Brain pericyte (primary cell): ENCODE measurements around the gene MATK.

Experiments
- DNase-seq: peaks from one replicate; pipeline ENCODE4 v3.0.0-alpha.2; 2012; ENCODE audit warnings: low read depth, low spot score

The MATK gene, protein sequence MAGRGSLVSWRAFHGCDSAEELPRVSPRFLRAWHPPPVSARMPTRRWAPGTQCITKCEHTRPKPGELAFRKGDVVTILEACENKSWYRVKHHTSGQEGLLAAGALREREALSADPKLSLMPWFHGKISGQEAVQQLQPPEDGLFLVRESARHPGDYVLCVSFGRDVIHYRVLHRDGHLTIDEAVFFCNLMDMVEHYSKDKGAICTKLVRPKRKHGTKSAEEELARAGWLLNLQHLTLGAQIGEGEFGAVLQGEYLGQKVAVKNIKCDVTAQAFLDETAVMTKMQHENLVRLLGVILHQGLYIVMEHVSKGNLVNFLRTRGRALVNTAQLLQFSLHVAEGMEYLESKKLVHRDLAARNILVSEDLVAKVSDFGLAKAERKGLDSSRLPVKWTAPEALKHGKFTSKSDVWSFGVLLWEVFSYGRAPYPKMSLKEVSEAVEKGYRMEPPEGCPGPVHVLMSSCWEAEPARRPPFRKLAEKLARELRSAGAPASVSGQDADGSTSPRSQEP

DNA sequence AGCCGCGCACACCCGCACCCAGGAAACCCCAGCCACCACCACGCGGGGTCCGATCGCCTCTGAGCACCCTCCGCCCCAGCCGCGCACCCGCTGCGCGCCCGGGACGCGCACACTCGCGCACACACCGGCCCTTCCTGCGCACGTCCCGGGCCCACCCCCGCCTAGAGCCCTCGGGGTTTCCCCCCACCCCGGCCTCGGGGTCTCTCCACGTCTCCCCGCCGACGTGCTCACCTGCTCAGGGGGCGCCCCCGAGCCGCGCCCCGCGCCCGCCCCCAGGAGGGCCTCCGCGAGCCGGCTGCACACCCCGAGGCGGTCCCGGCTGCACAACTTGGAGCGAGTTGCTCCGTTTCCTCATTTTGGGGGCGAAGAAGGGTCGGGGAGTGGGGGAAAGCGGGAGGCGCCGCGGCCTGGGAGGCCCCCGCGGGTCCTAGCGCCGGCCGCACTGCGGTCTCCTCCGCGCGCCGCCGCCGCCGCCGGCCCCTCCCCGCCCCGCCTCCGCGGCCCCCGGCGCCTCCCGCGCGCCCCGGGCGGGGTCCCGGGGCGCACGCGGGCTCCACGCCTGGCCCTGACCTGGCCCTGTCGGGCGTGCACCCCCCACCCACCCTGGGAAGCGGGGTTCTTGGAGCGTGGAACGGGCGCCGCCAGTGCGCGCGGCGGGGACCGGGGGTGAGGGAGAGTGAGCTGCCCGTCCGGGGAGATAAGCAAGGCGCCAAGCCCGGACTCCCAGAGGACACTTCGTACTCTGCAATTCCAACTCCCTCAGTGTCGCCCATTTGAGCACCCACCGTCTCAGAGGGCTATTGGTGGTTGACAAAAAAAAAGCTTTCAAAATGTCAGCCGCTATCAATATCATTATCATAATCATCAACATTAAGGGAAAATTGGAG is at the start of gene MATK:
TSS of gene MATK (minus strand) at position 444 of the 887 bp plus-strand sequence. CDS start 1,246 bp downstream, outside the sequence.
- DNase-seq: no peak

DNA sequence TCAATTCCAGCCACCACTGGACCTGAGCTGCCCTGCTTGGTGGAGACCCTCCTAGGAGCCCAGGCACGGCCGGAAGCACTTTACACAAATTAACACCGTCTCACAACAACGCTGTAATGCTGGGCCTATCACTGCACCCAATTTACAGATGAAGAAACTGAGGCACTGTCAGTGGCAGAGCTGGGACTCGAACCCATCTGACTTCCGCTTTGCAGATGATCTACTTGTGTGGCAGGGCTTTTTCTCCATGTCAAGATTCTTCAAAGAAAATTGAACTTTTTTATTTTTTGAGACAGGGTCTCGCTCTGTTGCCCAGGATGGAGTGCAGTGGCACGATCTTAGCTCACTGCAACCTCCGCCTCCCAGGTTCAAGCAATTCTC is 48.9 kb upstream of the MATK start:
- DNase-seq: no peak

DNA sequence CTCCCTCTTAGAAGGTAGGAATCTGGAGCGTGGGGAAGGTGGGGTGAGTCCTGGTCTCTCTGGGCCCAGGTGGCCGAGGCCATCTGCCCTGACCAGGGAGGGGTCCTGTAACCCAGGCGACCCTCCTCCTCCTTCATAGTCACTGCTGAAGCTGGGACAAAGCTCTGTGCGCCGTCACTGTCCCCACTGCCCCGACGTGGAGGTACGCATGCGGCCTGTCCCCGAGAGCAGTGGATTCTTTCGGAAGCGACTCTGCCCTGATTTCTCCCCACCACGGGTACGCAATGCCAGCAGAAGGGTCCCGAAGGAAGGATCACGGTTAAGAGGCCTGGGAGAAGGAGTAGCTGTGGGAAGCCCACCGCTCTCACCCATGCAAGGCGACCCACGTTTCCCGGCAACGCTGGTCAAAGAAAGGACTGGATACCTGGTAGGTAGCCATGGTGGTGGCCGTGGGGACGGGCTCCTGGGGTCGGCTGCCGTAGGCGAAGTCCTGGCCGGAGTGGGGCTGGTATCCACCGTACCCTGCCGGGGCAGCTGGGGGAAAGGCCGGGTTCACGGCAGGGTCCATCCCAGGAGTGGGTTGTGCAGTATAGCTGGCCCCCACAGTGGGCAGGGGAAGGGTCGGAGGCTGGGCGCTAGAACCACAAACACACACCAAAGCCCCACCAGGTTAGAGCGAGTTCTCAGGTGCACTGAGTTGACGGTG is 48.3 kb upstream of the MATK start:
- no peak for DNase-seq

DNA sequence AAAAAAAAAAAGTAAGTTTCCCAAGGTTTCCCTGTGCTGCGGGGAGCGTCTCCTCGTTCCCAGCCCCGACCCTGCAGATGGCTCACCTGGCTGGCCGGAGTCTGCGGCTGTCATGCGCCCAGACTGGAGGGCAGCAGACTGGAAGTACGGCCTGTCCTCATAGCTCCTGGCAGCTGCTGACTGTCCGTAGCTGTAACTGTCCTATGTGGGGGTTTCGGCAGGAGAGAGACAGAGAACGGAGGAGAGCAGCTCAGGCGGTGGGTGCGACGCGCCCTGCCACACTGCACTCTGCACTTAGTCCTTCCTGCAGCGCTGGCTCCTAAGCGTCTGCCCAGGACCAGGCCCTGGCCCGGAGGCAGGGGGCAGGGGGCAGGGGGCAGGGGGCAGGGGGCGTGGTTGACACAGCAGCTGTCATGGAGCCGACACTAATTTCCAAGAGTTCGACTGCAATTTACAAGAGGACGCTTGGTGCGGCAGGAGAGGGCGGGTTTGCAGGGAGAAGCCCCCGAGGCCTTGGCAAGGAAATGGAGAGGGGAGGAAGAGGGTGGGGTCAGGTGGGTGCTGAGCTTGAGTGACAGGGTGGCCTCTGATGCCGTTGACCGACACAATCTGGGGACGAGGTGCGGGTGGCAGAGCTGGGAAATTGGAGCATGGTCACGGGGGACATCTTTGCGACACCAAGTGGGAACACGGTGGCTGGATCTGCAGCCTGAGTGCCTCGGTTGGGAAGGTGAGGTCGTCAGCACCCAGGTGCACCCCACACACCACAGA is 47.6 kb upstream of the MATK start:
- DNase-seq: no peak

DNA sequence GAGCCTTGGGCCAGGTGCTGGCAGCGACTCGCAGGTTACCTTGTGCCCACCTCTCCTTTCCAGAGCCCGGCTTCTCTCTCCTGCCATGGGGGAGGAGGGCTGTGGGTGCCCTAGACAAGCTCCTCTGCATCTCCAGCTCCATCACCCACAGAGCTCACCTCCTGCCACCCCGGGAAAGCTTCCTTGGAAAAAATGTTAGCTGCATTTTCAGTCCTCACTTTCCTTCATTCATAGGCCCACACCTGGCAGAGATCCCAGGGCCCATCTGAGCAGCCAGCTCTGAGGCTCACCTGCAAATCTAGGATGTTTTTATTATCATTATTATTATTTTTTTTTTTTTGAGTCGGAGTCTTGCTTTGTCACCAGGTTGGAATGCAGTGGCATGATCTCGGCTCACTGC is 45.8 kb upstream of the MATK start:
- no peak for DNase-seq

DNA sequence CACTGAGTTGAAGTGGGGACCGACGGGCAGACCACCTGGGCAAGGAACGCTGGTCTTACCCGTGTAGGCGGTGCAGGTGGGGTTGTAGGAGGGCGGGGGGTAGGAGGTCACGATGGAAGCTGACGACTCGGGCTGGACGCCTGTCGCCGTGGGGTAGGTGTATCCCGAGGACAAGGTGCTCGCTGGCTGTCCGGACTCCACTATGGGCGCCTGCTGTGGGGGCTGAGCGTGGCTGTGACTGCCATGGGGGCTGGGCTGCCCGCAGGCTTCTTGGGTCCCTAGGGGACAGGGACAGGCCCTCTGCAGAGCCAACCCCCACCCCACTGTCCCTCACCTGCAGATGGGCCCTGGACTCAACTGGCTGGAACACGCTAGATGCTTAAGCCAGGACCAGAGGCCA is 45.4 kb upstream of the MATK start:
- no peak for DNase-seq

DNA sequence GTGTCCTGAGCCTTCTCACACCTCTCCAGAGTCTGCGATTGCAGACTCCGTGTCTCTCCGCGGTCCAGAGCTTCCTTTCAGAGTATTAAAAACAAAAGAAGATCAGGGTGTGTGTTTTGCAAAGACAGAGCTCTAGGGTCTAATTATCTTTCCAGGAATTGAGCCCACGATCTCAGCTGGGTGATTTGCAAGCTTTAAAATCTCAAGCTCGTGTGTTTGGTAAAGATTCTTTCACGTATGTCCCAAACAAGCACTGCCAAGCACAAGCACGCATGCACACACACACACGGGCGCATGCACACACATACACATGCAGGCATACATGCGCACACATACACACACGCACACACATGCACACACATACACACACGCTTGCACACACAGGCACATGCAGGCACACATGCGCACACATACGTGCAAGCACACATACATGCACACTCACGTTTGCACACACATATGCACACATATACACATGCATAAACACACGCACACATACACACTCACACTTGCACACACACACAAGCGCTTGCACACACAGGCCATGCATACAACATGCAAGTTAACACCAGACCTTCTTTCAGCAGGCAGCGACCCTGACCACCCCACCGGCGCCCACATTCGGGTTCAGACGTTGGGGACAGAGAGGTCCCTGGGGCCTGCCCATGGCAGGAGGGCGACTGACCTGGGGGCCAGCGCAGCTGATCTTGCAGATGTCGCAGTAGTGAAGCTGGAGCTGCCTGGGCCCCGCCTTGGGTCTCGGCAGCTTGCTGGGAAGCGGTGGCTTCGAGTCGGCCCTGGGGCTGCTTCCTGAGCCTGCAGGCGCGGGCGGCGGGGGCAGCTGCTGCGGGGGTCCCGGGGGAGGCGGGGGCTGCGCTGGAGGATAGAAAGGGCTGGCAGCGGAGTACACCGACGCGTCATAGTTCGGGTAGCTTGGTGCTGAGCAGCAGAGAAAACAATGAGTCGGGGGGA is 44.7 kb upstream of the MATK start:
- no peak for DNase-seq

DNA sequence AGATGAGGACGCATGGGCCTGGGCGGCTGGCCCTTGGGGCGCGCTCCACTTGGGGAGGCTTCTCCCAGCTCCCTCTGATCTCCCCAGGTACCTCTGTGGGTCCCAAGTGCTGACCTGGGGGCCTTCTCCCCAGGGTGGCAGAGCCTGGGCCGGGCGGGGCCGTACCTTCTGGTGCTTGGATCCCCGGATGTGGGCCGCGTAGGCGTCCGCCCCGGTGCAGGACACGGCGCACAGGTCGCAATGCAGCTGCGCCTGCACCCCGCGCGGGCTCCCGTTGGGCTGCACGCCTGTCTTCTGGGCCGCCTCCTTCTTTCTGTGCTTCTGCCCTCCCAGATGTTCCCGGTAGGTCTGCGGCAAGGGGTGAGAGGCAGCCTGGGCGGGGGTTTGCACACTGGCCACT is 41.1 kb upstream of the MATK start:
- DNase-seq: no peak

DNA sequence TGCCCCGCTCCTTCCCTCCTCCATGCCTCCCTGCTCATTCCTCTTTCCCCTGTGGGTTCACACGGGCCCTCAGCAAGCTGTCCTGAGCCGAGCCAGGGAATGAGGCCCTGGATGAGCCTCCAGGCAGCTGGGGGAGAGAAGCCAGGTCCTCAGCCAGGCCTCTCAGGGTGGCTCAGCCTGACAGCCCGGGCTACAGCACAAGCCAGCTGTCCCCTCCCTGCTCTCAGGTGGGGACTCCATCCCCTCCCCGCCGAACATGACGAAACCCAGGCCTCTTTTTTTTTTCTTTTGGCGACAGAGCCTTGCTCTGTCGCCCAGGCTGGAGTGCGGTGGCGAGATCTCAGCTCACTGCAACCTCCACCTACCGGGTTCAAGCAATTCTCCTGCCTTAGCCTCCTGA is 40.0 kb upstream of the MATK start:
- DNase-seq: no peak

DNA sequence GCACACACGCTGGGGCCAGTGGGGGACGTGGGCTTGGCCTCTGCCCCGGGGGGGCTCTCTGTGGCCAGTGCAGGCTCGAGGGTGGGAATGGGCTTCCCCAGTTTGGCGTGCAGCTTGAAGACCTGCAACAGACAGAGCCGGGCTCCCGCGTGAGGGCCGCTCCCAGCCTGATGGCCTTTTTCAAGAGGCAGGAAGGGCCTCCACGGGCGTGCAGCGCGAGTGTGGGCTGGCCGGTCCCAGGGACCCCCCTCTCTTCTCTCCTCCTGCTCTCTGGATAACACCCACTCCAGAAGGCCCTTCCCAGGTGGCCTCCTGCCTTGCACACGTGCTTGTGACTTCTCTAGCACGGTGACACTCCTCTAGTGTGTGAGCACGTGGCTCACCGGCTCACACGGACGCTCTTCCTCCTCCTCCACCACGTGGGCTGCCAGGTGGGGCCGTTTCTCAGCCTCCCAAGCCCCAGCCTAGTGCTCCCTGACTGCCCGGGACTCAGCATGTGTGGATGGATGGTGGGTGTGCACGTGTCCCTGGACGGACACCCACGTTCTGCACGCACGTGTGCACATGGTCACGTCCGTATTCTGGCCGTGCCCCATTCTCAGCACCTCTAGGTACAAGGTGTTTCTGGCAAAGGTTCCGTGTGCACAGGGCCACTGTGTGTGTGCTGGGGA is 39.2 kb upstream of the MATK start:
- no peak for DNase-seq

DNA sequence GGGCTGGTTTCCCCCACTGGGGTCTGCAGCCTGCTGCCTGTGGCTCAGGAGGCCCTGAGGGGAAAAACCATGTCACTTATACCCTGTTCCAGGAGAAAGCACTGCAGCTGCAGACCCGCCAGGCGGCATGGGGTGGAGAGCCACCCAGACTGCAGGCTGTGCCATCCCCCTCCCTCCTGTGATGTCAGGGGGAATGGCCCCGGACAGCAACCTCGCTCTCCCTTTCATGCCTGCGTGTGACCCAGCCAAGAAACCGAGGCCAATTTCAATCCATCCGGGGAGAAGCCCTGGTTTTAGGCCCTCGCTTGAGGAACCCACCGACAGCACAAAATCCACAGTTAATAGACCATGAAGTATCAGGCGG is 37.2 kb upstream of the MATK start:
- DNase-seq: no peak

DNA sequence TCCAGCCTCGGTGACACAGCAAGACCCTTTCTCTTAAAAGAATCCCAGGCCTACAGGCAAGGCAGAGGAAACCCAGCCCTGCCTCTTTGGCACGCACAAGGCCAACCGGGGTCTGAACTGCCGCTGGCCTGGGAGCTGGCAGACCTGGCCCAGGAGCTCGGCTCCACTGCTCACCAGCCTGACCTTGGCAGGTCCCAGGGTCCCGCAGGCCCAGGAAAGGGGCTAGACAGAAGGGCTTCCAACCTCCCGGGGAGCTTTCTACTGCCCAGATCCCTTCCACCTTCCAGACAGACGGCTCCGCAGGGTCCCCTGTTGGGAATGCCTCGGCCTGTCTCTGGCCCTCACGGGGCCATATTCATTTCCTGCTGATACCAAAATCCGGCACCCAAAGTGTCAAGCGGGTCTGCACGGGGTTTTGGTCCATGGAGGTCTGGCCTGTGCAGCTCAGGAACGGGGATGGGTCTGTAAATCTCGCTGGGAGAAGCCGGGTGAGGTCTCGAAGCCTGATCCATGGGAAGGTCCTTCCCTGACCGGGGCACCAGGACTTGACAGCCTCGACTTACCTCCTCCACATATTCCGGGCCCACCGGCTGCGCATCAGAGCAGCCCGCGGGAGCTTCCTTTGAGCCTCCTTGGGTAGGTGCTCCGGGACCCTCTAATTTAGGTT is 36.6 kb upstream of the MATK start:
- DNase-seq: no peak

DNA sequence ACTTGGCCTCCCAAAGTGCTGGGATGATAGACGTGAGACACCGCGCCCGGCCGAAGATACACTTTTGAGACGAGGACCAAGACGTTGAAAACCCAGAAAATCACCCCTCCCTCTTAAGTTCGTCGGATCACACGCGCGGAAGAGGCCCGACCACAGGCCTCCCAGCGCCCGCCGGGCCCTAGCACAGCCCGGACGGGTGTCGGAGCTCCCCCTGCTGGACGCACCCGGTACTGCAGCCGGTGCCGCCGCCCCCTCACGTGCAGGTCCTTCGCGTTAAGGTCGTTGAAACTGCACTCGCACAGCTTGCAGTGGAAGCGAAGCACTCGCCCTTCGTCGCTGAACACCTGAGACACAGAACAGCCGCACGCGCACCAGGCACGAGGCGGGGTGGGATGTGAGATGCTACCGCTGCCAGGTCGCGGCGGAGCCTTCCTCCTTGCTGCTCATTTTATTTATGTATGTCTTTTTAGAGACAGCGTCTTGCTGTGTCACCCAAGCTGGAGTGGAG is 35.7 kb upstream of the MATK start:
- no peak for DNase-seq

DNA sequence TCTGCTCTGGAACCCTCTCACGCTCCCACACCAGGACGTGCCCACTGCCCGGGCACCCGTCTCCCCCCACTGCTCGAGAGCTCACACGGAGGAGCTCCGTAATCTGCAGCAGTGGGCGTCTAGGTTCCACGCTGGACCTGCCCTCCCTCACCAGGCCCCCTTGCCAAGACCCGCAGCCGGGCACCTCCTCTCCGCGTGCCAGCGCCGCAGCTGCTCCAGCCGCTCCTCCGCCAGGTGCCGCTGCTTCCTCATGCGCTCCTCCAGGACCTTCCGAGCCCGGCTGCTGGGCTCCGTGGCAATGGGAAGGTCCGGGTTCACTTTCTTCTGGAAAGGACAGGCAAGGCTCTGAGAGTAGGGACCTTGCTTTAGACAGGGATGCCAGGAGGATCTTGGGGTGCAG is 35.0 kb upstream of the MATK start:
- DNase-seq: no peak

DNA sequence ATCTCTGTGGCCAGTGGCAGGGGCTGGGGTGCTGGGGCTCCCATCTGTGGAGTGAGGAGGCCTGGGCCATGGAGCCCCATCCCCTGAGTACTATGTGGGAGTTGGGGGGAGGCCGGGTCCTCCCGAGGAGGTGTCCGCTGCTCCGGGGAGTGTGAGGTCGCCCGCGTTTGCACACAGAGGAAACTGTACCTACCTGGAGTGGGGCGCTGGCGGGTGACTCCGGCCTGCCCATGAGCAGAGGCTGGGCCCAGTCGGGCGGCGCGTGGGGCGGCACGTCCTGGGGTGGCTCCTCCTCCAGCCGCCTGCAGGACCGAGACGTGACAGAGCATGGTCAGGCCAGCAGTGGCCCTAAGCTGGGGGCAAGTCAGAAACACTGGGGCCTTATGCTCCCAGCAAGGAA is 33.8 kb upstream of the MATK start:
- no peak for DNase-seq

DNA sequence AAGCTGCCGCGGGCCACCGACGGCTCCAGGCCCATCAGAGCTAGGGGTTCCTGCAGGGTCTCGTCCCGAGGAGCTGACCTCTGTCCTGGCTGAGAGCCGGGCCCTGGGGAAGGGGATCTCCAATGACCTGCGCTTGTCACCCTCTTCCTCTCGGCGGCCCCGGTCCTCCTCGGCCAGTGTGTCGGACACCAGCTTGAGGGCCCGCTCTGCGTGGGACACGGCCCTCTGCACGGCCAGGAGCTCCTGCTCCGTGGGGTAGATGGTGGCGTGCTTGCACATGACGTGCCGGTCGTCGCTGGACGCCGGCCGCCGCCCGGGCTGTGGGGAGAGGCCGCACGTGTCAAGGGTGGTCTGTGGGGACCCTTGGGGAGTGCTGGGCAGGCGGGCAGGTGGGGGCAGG is 32.7 kb upstream of the MATK start:
- no peak for DNase-seq

DNA sequence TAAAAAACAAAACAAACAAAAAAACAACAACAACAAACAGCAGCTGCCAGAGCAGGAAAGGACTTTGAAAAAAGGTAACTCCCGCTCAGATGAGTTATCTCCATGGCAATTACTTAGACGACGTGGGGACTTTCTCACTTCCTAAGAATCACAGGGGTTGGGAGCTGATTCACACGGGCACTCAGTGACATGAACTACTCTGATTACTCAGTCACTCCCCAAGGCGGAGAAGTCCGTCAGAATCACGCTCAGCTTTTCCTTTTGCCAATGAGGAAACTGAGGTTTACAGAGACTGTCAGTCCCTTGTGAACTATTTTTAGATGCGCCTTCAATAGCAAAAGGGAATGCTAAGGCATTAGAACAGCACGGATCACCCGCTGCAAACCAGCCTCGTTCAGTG is 32.3 kb upstream of the MATK start:
- DNase-seq: no peak

DNA sequence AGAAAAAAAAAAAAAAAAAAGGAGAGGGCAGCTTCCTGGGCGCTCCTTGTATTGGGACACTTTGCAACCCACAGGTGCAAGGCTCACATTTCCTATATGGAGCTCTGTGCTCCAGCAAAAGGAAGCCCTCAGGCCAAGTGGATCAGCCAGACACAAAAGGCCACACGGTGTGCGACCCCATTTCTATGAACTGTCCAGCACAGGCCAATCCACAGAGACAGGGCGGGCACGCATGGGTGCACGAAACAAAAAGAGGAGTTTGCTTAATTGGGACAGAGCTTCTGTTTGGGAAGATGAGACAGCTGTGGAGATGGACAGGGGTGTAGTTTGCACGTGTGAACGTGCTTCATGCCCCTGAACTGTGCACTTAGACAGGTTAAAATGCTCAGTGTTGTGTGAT is 31.6 kb upstream of the MATK start:
- DNase-seq: no peak
